Measurements from ENCODE around the gene CERKL.
A peak's percentile ranks its signal among the peaks of the same experiment; 100 is the strongest.

CERKL gene

GRCh38 chr2:181679544-181679979 is 22.7 kb upstream of the CERKL start:
- in situ Hi-C loops (cut with MboI; ENCODE audit: low pct_unique_long_range_greater_than_20kb, low sequenced_read_pairs): no loop called here
- no peak for DNase-seq

- in situ Hi-C loops (cut with MboI; ENCODE audit: low pct_unique_long_range_greater_than_20kb, low sequenced_read_pairs): no loop called here
Measured at GRCh38 chr2:181678861-181679543, 22.1 kb upstream of the CERKL start.

GRCh38 chr2:181677912-181678586 is 21.1 kb upstream of the CERKL start:
- in situ Hi-C loops (cut with MboI; ENCODE audit: low pct_unique_long_range_greater_than_20kb, low sequenced_read_pairs): no loop called here
- peak; percentile 52 for DNase-seq

More at GRCh38 chr2:181678861-181679543, 22.1 kb upstream of the CERKL start:
- DNase-seq: no peak

GRCh38 chr2:181675254-181675653 is 18.3 kb upstream of the CERKL start:
- DNase-seq: no peak
- in situ Hi-C loops (cut with MboI; ENCODE audit: low pct_unique_long_range_greater_than_20kb, low sequenced_read_pairs): no loop called here

- in situ Hi-C loops (cut with MboI; ENCODE audit: low pct_unique_long_range_greater_than_20kb, low sequenced_read_pairs): no loop called here
- no peak for DNase-seq
Measured at GRCh38 chr2:181674461-181674860, 17.6 kb upstream of the CERKL start.

- in situ Hi-C loops (cut with MboI; ENCODE audit: low pct_unique_long_range_greater_than_20kb, low sequenced_read_pairs): no loop called here
- DNase-seq: no peak
Measured at GRCh38 chr2:181673173-181673572, 16.3 kb upstream of the CERKL start.

GRCh38 chr2:181672255-181673008 is 15.5 kb upstream of the CERKL start:
- DNase-seq: no peak
- in situ Hi-C loops (cut with MboI; ENCODE audit: low pct_unique_long_range_greater_than_20kb, low sequenced_read_pairs): no loop called here

GRCh38 chr2:181670632-181671031 is 13.7 kb upstream of the CERKL start:
- DNase-seq: no peak
- in situ Hi-C loops (cut with MboI; ENCODE audit: low pct_unique_long_range_greater_than_20kb, low sequenced_read_pairs): no loop called here

GRCh38 chr2:181667234-181667633 is 10.3 kb upstream of the CERKL start:
- DNase-seq: no peak
- in situ Hi-C loops (cut with MboI; ENCODE audit: low pct_unique_long_range_greater_than_20kb, low sequenced_read_pairs): no loop called here

- no peak for DNase-seq
- in situ Hi-C loops (cut with MboI; ENCODE audit: low pct_unique_long_range_greater_than_20kb, low sequenced_read_pairs): no loop called here
Measured at GRCh38 chr2:181662287-181662686, 5.4 kb upstream of the CERKL start.

- DNase-seq: no peak
- in situ Hi-C loops (cut with MboI; ENCODE audit: low pct_unique_long_range_greater_than_20kb, low sequenced_read_pairs): no loop called here
Measured at GRCh38 chr2:181660181-181660580, 3.3 kb upstream of the CERKL start.

GRCh38 chr2:181658444-181658843 is 1.5 kb upstream of the CERKL start:
- in situ Hi-C loops (cut with MboI; ENCODE audit: low pct_unique_long_range_greater_than_20kb, low sequenced_read_pairs): no loop called here
- DNase-seq: no peak

- in situ Hi-C loops (cut with MboI; ENCODE audit: low pct_unique_long_range_greater_than_20kb, low sequenced_read_pairs): no loop called here
- DNase-seq: no peak
Measured at GRCh38 chr2:181657379-181657778, 474 bp upstream of the CERKL start.

- in situ Hi-C loops (cut with MboI; ENCODE audit: low pct_unique_long_range_greater_than_20kb, low sequenced_read_pairs): no loop called here
- DNase-seq: no peak
Measured at GRCh38 chr2:181655519-181655918, 1.4 kb downstream of the CERKL start.

GRCh38 chr2:181649436-181649979 is 7.4 kb downstream of the CERKL start:
- in situ Hi-C loops (cut with MboI; ENCODE audit: low pct_unique_long_range_greater_than_20kb, low sequenced_read_pairs): no loop called here
- DNase-seq: no peak

GRCh38 chr2:181648478-181649155 is 8.3 kb downstream of the CERKL start:
- DNase-seq: no peak
- in situ Hi-C loops (cut with MboI; ENCODE audit: low pct_unique_long_range_greater_than_20kb, low sequenced_read_pairs): no loop called here

GRCh38 chr2:181646415-181646987 is 10.4 kb downstream of the CERKL start:
- in situ Hi-C loops (cut with MboI; ENCODE audit: low pct_unique_long_range_greater_than_20kb, low sequenced_read_pairs): no loop called here
- DNase-seq: no peak

- in situ Hi-C loops (cut with MboI; ENCODE audit: low pct_unique_long_range_greater_than_20kb, low sequenced_read_pairs): no loop called here
- no peak for DNase-seq
Measured at GRCh38 chr2:181643151-181643550, 13.8 kb downstream of the CERKL start.

- in situ Hi-C loops (cut with MboI; ENCODE audit: low pct_unique_long_range_greater_than_20kb, low sequenced_read_pairs): no loop called here
- DNase-seq: no peak
Measured at GRCh38 chr2:181642086-181642485, 14.8 kb downstream of the CERKL start.

Data from KBM-7 (cell line).